Muscle layer of colon (tissue), 2 donors: ENCODE measurements around the gene CACNA1C.
A peak's percentile ranks its signal among the peaks of the same experiment; 100 is the strongest.

ENCODE experiments used
- H3K27ac ChIP-seq: one replicate; pipeline ENCODE4 v1.7.0; 2013; ENCODE audit warnings: low read depth, mild to moderate bottlenecking, low read length, moderate library complexity
- H3K27me3 ChIP-seq, 2 donors: one replicate each; pipeline ENCODE4 v1.7.0; 2013; ENCODE audit warnings: low read length in 2 of 2, mild to moderate bottlenecking in 2 of 2; ENCODE audit not compliant: insufficient read depth in 2 of 2, control insufficient read depth in 1 of 2
- H3K36me3 ChIP-seq: one replicate; pipeline ENCODE4 v1.7.0; 2013; ENCODE audit warnings: mild to moderate bottlenecking, low read length; ENCODE audit not compliant: insufficient read depth
- H3K4me1 ChIP-seq: one replicate; pipeline ENCODE4 v1.7.0; 2013; ENCODE audit warnings: mild to moderate bottlenecking, low read length; ENCODE audit not compliant: insufficient read depth
- H3K4me3 ChIP-seq, 2 donors: one replicate each; pipeline ENCODE4 v1.7.0; 2013; ENCODE audit warnings: low read length in 2 of 2, low read depth in 1 of 2, mild to moderate bottlenecking in 1 of 2, moderate library complexity in 1 of 2
- H3K9ac ChIP-seq: one replicate; pipeline ENCODE4 v1.7.0; 2013; ENCODE audit warnings: low read length
- H3K9me3 ChIP-seq: one replicate; pipeline ENCODE4 v1.7.0; 2013; ENCODE audit warnings: mild to moderate bottlenecking, low read length
- donor health status: abdominal sarcoma.
- donor health status: Adenocarcinoma of cecum.

The CACNA1C gene

GRCh38 chr12:2198005-2198501, 145.3 kb downstream of the CACNA1C start:
- peak overlapping the region; percentile 40 for H3K27ac ChIP-seq
- H3K9me3 ChIP-seq, result no peaks in the 10 kb centered on the region
- no peak overlapping the region for H3K9ac ChIP-seq

DNA sequence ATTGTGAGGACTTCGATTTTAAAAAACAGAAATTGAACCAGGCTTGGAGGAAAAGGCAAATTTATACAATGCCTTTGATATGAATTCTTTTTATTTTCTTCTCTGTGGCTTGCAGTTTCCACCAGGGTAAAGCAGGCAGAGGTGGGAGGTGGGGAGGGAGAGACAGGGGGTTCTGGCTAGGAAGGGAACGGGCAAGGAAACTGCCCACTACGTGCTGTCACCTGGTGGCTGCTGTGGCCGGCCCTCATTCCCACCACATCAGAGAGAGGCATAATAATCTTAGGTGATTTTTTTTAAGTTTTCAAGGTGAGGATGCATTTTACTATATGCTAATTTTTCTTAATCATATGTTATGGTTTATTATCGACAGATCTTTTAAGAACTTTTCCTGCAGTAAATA, 145.8 kb downstream of the CACNA1C start:
- H3K4me1 ChIP-seq, result peaks cover 45% of the 10 kb centered on the region
- no peaks in the 10 kb centered on the region for H3K36me3 ChIP-seq
- H3K27ac ChIP-seq, result peak overlapping the region; percentile 40
- H3K9me3 ChIP-seq, result no peaks in the 10 kb centered on the region
- H3K9ac ChIP-seq, result no peak overlapping the region
- no peak overlapping the region for H3K4me3 ChIP-seq
- H3K27me3 ChIP-seq, result no peaks in the 10 kb centered on the region

More at GRCh38 chr12:2198005-2198501, 145.3 kb downstream of the CACNA1C start:
- peaks cover 46% of the 10 kb centered on the region for H3K4me1 ChIP-seq
- no peaks in the 10 kb centered on the region for H3K27me3 ChIP-seq
- no peak overlapping the region for H3K4me3 ChIP-seq
- no peaks in the 10 kb centered on the region for H3K36me3 ChIP-seq

DNA sequence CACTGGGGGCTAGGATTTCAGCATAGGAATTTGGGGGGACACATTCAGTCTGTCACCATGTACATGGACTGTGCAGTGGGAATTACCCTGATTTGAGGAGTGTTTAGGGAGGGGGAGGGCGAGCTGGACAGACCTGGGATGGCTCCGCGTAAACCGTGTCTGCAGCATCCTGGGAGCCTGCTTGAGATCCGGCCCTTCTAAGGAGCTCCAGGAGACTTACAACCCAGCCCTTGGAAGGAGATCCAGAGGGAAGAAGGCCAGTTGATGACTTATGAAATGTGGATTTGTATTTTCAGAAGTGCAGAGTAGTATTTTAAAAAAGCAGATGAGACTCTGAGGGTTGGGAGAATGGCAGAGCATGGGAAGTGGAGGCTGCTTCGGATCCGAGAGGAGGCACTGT, 153.2 kb downstream of the CACNA1C start:
- H3K9ac ChIP-seq, result no peak overlapping the region
- H3K27ac ChIP-seq, result peak overlapping the region; percentile 57
- H3K9me3 ChIP-seq, result no peaks in the 10 kb centered on the region
- no peak overlapping the region for H3K4me3 ChIP-seq
- no peaks in the 10 kb centered on the region for H3K36me3 ChIP-seq
- peaks cover 42% of the 10 kb centered on the region for H3K4me1 ChIP-seq
- no peaks in the 10 kb centered on the region for H3K27me3 ChIP-seq

DNA sequence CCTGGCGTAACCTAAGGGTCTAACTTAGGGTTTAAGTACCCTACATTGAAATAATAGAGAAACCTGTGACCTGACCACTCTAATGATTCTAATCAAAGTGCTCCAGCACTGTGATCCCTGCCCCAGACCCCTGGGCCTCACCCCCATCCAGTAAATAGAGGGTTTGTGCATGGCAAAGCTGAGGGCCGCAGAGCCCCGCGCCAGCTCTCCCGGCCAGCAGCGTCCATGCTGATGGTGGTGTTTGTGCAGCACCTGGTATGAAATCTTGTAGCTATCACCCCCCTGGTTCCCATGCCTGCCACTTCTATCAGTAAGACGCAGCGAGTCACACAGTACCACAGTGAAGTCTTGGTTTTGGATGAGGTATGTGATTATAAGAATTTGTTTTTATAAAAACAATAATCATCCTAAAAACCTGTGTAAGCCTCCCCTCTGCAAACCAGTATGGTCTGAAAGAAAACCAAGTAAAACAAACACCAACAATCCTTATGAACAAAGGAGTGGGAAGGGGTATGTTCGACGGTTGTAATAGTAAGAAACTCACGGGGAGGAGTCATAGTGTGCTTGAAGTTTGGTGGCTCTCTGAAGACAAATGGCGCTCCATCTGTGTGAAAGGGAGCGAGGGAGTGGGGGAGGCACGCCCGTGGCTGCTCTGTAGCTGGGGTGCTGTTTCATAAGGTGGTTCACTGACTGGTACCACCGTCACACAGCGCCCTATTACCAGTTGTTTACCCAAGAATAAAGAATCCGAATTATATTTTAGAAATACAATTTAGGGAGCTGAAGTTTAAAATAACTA, 156.2 kb downstream of the CACNA1C start:
- no peaks in the 10 kb centered on the region for H3K9me3 ChIP-seq
- H3K36me3 ChIP-seq, result no peaks in the 10 kb centered on the region
- no peaks in the 10 kb centered on the region for H3K27me3 ChIP-seq
- H3K4me3 ChIP-seq, result no peak overlapping the region
- H3K4me1 ChIP-seq, result peaks cover 61% of the 10 kb centered on the region
- peak overlapping the region; percentile 64 for H3K27ac ChIP-seq
- no peak overlapping the region for H3K9ac ChIP-seq

DNA sequence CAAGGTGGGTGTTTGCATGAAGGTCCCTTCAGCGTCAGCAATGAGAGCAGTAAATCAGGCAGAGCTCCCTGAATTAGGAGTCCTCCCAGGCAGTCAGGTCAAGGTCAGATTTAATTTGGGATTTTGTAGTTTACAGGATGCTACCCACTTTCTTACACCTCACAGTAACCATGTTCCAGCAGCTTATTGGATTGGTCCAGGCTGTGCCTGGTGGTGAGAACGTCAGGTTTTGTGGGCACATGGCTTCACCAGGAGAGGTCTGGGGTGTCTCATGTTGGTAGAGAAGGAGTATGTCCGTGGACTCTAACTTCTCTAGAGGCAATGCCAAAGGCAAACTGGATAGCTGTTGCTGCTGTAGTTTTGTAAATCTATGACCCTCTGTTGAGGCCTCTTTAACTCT, 158.3 kb downstream of the CACNA1C start:
- no peaks in the 10 kb centered on the region for H3K36me3 ChIP-seq
- H3K27me3 ChIP-seq, result no peaks in the 10 kb centered on the region
- H3K4me1 ChIP-seq, result peaks cover 52% of the 10 kb centered on the region
- H3K9me3 ChIP-seq, result no peaks in the 10 kb centered on the region
- no peak overlapping the region for H3K27ac ChIP-seq
- no peak overlapping the region for H3K4me3 ChIP-seq
- H3K9ac ChIP-seq, result no peak overlapping the region

DNA sequence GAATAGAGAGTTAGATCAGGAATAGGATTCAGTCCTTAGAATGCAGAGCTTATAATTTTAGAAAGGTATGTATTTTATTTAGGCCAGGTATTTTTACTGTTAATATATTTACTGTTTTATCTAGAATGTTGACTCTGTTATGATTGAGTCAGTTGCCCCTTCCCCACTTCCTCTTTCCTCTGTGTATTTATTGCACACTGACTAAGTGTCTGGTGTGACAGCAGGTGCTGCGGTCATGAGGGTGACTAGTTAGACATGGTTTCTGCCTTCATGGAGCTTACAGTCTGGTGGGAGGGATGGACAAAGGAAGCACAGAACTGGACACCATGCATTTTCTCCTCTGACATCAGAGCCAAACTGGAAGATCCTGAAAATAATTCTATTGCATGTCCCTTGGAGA, 159.8 kb downstream of the CACNA1C start:
- no peaks in the 10 kb centered on the region for H3K36me3 ChIP-seq
- H3K27me3 ChIP-seq, result no peaks in the 10 kb centered on the region
- H3K9me3 ChIP-seq, result no peaks in the 10 kb centered on the region
- H3K4me1 ChIP-seq, result peaks cover 48% of the 10 kb centered on the region
- H3K4me3 ChIP-seq, result no peak overlapping the region
- H3K27ac ChIP-seq, result peak overlapping the region; percentile 74
- no peak overlapping the region for H3K9ac ChIP-seq

DNA sequence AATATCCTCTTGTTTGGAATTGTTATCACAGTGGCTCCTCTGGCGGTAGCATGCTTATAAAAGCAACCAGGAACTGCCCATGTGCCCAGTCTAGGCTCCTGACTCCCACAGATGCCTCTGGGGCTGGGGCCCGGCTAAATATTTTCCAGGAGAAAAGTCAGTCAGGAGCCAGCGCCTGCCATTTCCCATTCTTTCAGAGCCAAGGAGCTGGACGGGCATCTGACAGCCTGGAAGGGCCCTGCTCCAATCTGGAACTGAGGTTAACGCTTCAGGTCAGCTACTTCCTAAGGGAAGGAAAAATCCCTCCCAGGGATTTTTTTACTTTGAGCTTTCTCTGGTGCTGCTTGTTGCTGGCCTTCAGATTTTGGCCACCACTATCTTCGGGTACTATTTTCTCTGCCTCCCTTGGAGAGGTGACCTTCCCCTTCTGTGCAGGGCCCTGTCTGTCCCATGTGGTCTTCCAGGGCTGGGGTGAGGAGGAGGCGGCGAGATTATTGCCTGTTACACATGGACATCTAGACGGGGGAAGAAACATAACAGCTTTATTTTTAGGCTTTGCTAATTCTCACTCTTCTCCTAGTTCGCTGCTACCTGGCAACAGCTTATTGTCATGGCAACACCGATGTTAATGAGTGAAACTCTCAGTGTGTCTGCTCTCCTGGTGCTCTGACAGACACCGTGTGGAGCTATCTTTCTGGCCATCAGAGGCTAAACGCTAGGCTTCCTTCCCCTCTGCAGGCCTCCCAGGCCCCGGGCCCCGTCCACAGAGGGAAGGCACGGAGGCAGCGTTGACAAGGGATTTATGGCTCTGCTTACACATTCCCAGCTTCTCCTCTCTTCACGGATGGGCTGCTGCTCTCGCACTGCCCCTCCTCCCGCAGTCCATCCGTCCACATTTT, 160.4 kb downstream of the CACNA1C start:
- Histone ChIP-seq H3K4me3 (no peak overlapping the region), H3K27me3 (no peaks in the 10 kb centered on the region), H3K4me1 (peaks cover 44% of the 10 kb centered on the region), H3K27ac (peak overlapping the region; percentile 74), H3K9me3 (no peaks in the 10 kb centered on the region), H3K36me3 (no peaks in the 10 kb centered on the region), H3K9ac (no peak overlapping the region)

DNA sequence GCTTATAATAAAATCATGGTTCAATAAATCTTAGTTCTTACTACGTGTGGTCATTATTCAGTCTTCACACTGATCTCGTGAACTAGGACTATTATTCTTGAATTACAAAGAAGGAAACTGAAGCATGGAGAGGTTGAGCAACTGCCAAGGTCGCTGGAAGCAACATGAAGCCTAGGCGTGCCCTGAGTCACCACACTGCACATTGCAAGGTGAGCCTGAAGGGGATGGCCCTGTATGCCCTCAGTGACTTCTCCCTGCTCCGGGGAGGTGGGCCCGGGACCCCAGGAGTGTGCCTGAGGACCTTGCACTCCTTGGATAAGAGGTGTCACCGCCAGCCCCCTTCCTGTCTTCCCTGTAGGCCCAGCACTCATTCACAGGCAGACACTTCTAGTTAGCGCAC, 161.6 kb downstream of the CACNA1C start:
- H3K36me3 ChIP-seq, result no peaks in the 10 kb centered on the region
- H3K9me3 ChIP-seq, result no peaks in the 10 kb centered on the region
- H3K4me1 ChIP-seq, result peaks cover 32% of the 10 kb centered on the region
- H3K9ac ChIP-seq, result no peak overlapping the region
- no peak overlapping the region for H3K4me3 ChIP-seq
- H3K27me3 ChIP-seq, result no peaks in the 10 kb centered on the region
- no peak overlapping the region for H3K27ac ChIP-seq

DNA sequence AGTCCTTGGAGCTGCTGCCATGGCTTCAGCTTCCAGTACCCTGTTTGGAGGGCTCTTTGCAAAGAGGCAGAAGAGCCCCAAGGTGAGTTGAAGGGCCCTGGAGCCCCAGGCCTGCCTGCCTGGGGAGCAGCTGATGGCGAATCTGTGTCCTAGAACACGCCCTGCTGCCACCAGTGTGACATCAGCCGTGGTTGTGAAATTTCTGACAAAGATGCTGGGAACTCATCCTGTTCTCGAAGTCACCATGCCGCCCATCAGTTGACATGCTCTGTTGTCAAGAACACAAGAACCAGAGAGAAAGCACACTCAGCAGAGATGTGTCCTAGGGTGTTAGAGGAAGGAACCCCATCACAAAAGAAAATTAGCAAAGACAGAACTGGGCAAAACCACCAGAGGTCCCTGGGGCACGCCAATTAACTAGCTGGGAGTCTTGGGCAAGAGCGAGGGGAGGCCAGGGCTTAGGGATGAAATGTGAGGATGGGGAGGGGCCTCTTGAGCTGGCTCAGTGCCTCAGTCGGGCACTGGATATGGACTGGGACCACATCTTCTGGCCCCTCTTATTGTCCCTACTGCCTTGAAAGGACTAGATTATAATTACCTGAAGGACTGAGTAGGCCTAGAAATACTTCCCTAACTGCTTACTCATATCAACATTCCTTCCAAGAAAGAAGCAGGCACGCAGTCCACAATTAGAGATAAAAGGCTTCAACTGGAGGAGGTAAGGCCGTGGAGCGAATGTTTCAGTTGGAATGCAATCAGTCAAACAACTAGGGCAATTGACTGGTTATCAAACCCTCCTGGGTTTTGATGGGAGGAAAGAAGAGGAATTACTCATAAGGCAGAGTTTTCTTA, 163.1 kb downstream of the CACNA1C start:
- Histone ChIP-seq H3K27ac (no peak overlapping the region), H3K36me3 (no peaks in the 10 kb centered on the region), H3K27me3 (no peaks in the 10 kb centered on the region), H3K9me3 (no peaks in the 10 kb centered on the region), H3K9ac (no peak overlapping the region), H3K4me3 (no peak overlapping the region), H3K4me1 (peaks cover 27% of the 10 kb centered on the region)

DNA sequence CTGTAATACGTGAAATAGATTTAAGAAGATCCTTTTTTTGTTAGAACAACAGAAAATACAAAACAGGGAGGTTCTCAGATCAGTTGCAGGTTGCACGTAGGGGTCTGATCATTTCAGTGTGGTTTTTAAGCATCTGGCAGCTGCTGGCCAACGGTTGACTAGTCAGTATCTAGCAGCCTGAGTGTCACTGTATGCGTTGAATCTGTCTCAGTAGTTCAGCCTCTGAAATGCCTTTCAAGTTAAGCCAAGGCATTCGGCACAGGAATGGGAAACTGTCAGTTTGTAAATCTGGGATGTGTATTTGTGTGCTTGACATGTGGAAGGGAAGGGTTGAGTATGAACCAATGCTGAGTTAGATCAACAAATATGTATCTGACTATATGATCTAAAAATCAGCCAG, 165.9 kb downstream of the CACNA1C start:
- no peaks in the 10 kb centered on the region for H3K27me3 ChIP-seq
- no peak overlapping the region for H3K27ac ChIP-seq
- peaks cover 16% of the 10 kb centered on the region for H3K4me1 ChIP-seq
- no peak overlapping the region for H3K4me3 ChIP-seq
- H3K9ac ChIP-seq, result no peak overlapping the region
- no peaks in the 10 kb centered on the region for H3K36me3 ChIP-seq
- H3K9me3 ChIP-seq, result no peaks in the 10 kb centered on the region
